Measurements from ENCODE around the gene GPANK1. TPM values are rescaled to one million over a fixed set of nuclear protein-coding genes. Genes with fewer than 3 reads are reported as not detected.

The GPANK1 gene
- total RNA-seq, 1 experiment from 2014 or later, result 26.8 TPM

GRCh38 chr6:31639449-31639861 is 25.3 kb downstream of the GPANK1 start:
- Histone ChIP-seq H3K4me1 (ENCODE audit: insufficient read depth, low read length) (no peaks in the 10 kb centered on the region), H4K20me1 (ENCODE audit: control insufficient read depth, insufficient read depth, insufficient read length) (peaks cover 2% of the 10 kb centered on the region), H2BK5ac (ENCODE audit: insufficient read length, low read length) (no peak overlapping the region), H3K27me3 (ENCODE audit: insufficient read depth, low read length) (no peaks in the 10 kb centered on the region), H3T11ph (ENCODE audit: low read length) (no peak overlapping the region), H2BK20ac (ENCODE audit: low read depth, low read length, poor library complexity, severe bottlenecking) (no peak overlapping the region), H3K4ac (ENCODE audit: low read depth, low read length) (no peak overlapping the region), H3K9ac (ENCODE audit: extremely low read depth, insufficient read length, low read length) (no peak overlapping the region), H3K79me2 (ENCODE audit: insufficient read depth, low read length) (no peaks in the 10 kb centered on the region), H3K18ac (ENCODE audit: insufficient read length, low read depth, low read length) (no peak overlapping the region), H3K27ac (ENCODE audit: insufficient read length, low read depth, low read length) (no peak overlapping the region), H3K9me3 (ENCODE audit: control insufficient read depth, low read depth, low read length) (no peaks in the 10 kb centered on the region), H3K56ac (ENCODE audit: insufficient read length, low read depth, low read length) (no peak overlapping the region), H3K23me2 (ENCODE audit: insufficient read length, low read depth, low read length, poor library complexity, severe bottlenecking) (no peaks in the 10 kb centered on the region), H4K8ac (replicated peaks; ENCODE audit: insufficient read length, low read depth, low read length) (no peak overlapping the region), H2AFZ (ENCODE audit: low read length) (no peak overlapping the region), H4K5ac (ENCODE audit: insufficient read length, low read depth, low read length) (no peak overlapping the region), H3K14ac (ENCODE audit: insufficient read depth, low read length) (no peak overlapping the region), H3K4me2 (ENCODE audit: insufficient read depth, insufficient read length, low read length) (no peak overlapping the region), H2AK5ac (ENCODE audit: insufficient read length, low read length) (no peak overlapping the region), H2BK12ac (ENCODE audit: insufficient read length, low read depth, low read length) (no peak overlapping the region), H3K23ac (ENCODE audit: insufficient read length, low read depth, low read length) (no peak overlapping the region), H2BK15ac (ENCODE audit: low read depth, low read length) (no peak overlapping the region), H3K79me1 (ENCODE audit: insufficient read depth, low read depth, low read length, poor library complexity, severe bottlenecking) (no peaks in the 10 kb centered on the region), H2BK120ac (ENCODE audit: low read depth, low read length, poor library complexity, severe bottlenecking) (no peak overlapping the region), H4K91ac (ENCODE audit: insufficient read length, low read depth, low read length) (no peak overlapping the region)
- Mint-ChIP-seq H3K27me3 (ENCODE audit: low read depth) (no peaks in the 10 kb centered on the region), H3K36me3 (ENCODE audit: insufficient read depth in 1 of 3, low read depth in 3 of 3) (peaks cover 45 to 89% (median 82%) of the 10 kb centered on the region in 3 experiments), H3K9me3 (no peaks in the 10 kb centered on the region), H3K4me3 (no peak overlapping the region), H3K4me1 (no peaks in the 10 kb centered on the region), H3K27ac (no peak overlapping the region)
- DNase-seq, result no peak
- TF ChIP-seq CTCF (conservative IDR thresholded peaks at IDR 0.05), result no peak
- no CpG with 5 or more reads among the region's 10 CpGs for WGBS (ENCODE audit: extremely low coverage, insufficient read length, low lambda C conversion rate)
